SU-DHL-6 (cell line): ENCODE measurements around the gene MUC5AC.

Experiments used
- CTCF ChIP-seq: fragments of 200-600 bp; sonication (generic); IDR thresholded peaks from one replicate; pipeline ENCODE4 v1.5.1; 2017; ENCODE audit warnings: antibody characterized with exemption, mild to moderate bottlenecking, low read length, moderate library complexity; ENCODE audit not compliant: insufficient read depth, poor library complexity, severe bottlenecking
- EZH2phosphoT487 ChIP-seq: fragments of 200-600 bp; sonication (generic), shearing (Covaris generic); conservative IDR thresholded peaks from 2 replicates; pipeline ENCODE4 v1.6.1; 2018; ENCODE audit warnings: mild to moderate bottlenecking, antibody characterized with exemption, low read length, moderate library complexity, mixed read lengths

GRCh38 chr11:1193326-1194230 is 35.8 kb downstream of the MUC5AC start:
- no peak for TF ChIP-seq CTCF
- no peak for TF ChIP-seq EZH2phosphoT487
